GM06990 (cell line): ENCODE results near the gene TBC1D25.
"Not testable (repeated sequence)": the region's sequence is repeated elsewhere in the genome, so short reads cannot be mapped to it uniquely, and the experiment has no call there.

ENCODE experiments used
- DNase-seq: peaks from one replicate; pipeline ENCODE4 v3.0.0-alpha.2; 2011; ENCODE audit not compliant: insufficient read length; ENCODE audit errors: extremely low read depth
- H3K27me3 ChIP-seq: replicated peaks from 2 replicates; pipeline ENCODE4 v1.6.0; 2011; ENCODE audit warnings: low read length; ENCODE audit not compliant: control insufficient read depth, insufficient read depth
- H3K36me3 ChIP-seq: 2 replicates; pipeline ENCODE4 v1.5.1; 2011; ENCODE audit warnings: low read length; ENCODE audit not compliant: control insufficient read depth, insufficient read depth
- H3K4me3 ChIP-seq: replicated peaks from 2 replicates; pipeline ENCODE4 v1.5.1; 2011; ENCODE audit warnings: low read depth, mild to moderate bottlenecking, control low read depth, low read length
- TF ChIP-seq, protein P1 (sequence below): IDR thresholded peaks from 2 replicates; pipeline ENCODE4 v1.5.1; 2011; ENCODE audit warnings: low read length, control low read depth, mild to moderate bottlenecking, inconsistent platforms; ENCODE audit not compliant: insufficient read depth, poor library complexity, severe bottlenecking

The TBC1D25 gene

DNA sequence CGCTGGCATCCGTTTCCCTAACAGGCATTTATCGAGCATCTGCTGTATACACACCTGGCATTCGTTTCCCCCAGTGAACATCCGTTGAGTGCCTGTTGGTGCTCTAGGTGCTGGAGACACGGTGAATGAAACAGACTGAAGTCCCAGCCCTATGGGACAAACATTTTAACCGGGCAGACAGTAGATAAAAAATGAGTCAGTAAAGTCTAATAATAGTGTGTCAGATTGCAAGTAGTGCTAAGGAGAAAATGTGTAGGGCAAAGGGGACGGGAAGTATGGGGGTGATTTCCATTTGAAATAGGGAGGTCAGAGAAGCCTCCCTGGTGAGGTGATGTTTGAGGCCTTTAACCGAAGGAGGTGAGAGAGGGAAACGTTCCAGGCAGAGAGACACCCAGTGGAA, 23.2 kb upstream of the TBC1D25 start:
- TF ChIP-seq, protein P1, sequence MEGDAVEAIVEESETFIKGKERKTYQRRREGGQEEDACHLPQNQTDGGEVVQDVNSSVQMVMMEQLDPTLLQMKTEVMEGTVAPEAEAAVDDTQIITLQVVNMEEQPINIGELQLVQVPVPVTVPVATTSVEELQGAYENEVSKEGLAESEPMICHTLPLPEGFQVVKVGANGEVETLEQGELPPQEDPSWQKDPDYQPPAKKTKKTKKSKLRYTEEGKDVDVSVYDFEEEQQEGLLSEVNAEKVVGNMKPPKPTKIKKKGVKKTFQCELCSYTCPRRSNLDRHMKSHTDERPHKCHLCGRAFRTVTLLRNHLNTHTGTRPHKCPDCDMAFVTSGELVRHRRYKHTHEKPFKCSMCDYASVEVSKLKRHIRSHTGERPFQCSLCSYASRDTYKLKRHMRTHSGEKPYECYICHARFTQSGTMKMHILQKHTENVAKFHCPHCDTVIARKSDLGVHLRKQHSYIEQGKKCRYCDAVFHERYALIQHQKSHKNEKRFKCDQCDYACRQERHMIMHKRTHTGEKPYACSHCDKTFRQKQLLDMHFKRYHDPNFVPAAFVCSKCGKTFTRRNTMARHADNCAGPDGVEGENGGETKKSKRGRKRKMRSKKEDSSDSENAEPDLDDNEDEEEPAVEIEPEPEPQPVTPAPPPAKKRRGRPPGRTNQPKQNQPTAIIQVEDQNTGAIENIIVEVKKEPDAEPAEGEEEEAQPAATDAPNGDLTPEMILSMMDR: no peak
- H3K36me3 ChIP-seq: no peaks in the 10 kb centered on the region; the same call in 1 of the 2 replicates
- no peak overlapping the region for H3K4me3 ChIP-seq
- no peak for DNase-seq
- H3K27me3 ChIP-seq: no peaks in the 10 kb centered on the region

- Histone ChIP-seq H3K27me3 (no peaks in the 10 kb centered on the region), H3K4me3 (no peak overlapping the region), H3K36me3 (no peaks in the 10 kb centered on the region; the same call in 1 of the 2 replicates)
- TF ChIP-seq, protein P1: no peak
- no peak for DNase-seq
Observed at GRCh38 chrX:48516987-48517386, 22.5 kb upstream of the TBC1D25 start.

- DNase-seq, H3K36me3 ChIP-seq, H3K27me3 ChIP-seq, H3K4me3 ChIP-seq: not testable (repeated sequence)
Observed at GRCh38 chrX:48519481-48519880, 20.0 kb upstream of the TBC1D25 start.

DNA sequence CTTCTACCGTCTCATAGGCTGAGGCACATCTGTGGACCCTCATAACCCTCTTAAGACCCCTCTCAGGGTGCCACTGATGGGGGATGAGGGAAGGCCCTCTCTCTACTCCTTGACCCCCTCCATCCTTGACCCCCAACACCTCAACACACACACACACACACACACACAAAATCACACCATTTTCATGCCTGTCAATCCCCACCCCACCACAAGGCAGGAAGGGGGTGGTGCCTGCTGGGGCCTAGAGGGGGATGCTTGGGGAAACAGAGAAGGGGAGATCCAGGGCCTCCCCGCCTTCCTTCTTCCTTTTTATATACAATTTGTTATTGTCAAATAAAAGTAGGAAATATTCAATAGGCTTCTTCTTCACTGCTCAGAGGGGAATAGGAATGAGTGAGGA, 19.1 kb upstream of the TBC1D25 start:
- no peaks in the 10 kb centered on the region for H3K27me3 ChIP-seq
- H3K36me3 ChIP-seq: no peaks in the 10 kb centered on the region; the same call in 1 of the 2 replicates
- no peak for DNase-seq
- no peak overlapping the region for H3K4me3 ChIP-seq
- TF ChIP-seq, protein P1: no peak

- Histone ChIP-seq H3K36me3 (no peaks in the 10 kb centered on the region; the same call in 1 of the 2 replicates), H3K4me3 (peak overlapping the region; percentile 86), H3K27me3 (no peaks in the 10 kb centered on the region)
- TF ChIP-seq, protein P1: no peak
- no peak for DNase-seq
Observed at GRCh38 chrX:48520976-48521352, 18.6 kb upstream of the TBC1D25 start.

- H3K4me3 ChIP-seq: peak within 1 kb of the TSS; percentile 86
- TF ChIP-seq, protein P1: no peak
- no peaks in the 10 kb centered on the region for H3K27me3 ChIP-seq
- H3K36me3 ChIP-seq: no peaks in the 10 kb centered on the region; the same call in 1 of the 2 replicates
- peak; percentile 91 for DNase-seq
Observed at GRCh38 chrX:48521353-48522243, 17.9 kb upstream of the TBC1D25 start, which contains the start of gene EBP. TSS of gene EBP (plus strand) at chrX:48521808. CDS start at chrX:48523772, 1,964 bp downstream.
